Osteocyte (in vitro differentiated cells): Measurements from ENCODE around the gene HES2. TPM values are rescaled to one million over a fixed set of nuclear protein-coding genes. Genes with fewer than 3 reads are reported as not detected.

Experiments used
- DNase-seq: peaks from one replicate; pipeline ENCODE4 v3.0.0; 2021; ENCODE audit warnings: mixed read lengths; ENCODE audit not compliant: unreplicated experiment; ENCODE audit errors: extremely low spot score
- H3K27ac Mint-ChIP-seq: one replicate; pipeline ENCODE4 v1.8.0; 2021; ENCODE audit warnings: mild to moderate bottlenecking, mixed read lengths; ENCODE audit not compliant: unreplicated experiment
- H3K27me3 Mint-ChIP-seq: one replicate; pipeline ENCODE4 v1.8.0; 2021; ENCODE audit warnings: mixed read lengths; ENCODE audit not compliant: unreplicated experiment
- H3K36me3 Mint-ChIP-seq: one replicate; pipeline ENCODE4 v1.8.0; 2021; ENCODE audit warnings: mixed read lengths; ENCODE audit not compliant: unreplicated experiment
- H3K4me1 Mint-ChIP-seq: one replicate; pipeline ENCODE4 v1.8.0; 2021; ENCODE audit warnings: mixed read lengths; ENCODE audit not compliant: unreplicated experiment
- H3K4me3 Mint-ChIP-seq: one replicate; pipeline ENCODE4 v1.8.0; 2021; ENCODE audit warnings: mild to moderate bottlenecking, moderate library complexity, mixed read lengths; ENCODE audit not compliant: unreplicated experiment
- H3K9me3 Mint-ChIP-seq: one replicate; pipeline ENCODE4 v1.8.0; 2021; ENCODE audit warnings: mixed read lengths; ENCODE audit not compliant: unreplicated experiment
- total RNA-seq: library from RNA; stranded (reverse); gene quantifications from 2 replicates; pipeline ENCODE4 v1.2.1, GENCODE V29; 2021
- TF ChIP-seq, protein P1 (sequence below): fragments of 200-600 bp; sonication (generic); IDR thresholded peaks from 2 replicates; pipeline ENCODE4 v1.5.0; 2021; ENCODE audit warnings: antibody characterized with exemption, mild to moderate bottlenecking, moderate library complexity

Gene HES2
- total RNA-seq, 1 donor from 2014 or later = not detected

- Mint-ChIP-seq H3K27me3 (no peaks in the 10 kb centered on the region), H3K4me1 (no peaks in the 10 kb centered on the region), H3K36me3 (peaks cover 15% of the 10 kb centered on the region), H3K27ac (no peak overlapping the region), H3K9me3 (no peaks in the 10 kb centered on the region), H3K4me3 (no peak overlapping the region)
- no peak for DNase-seq
- TF ChIP-seq, protein P1, sequence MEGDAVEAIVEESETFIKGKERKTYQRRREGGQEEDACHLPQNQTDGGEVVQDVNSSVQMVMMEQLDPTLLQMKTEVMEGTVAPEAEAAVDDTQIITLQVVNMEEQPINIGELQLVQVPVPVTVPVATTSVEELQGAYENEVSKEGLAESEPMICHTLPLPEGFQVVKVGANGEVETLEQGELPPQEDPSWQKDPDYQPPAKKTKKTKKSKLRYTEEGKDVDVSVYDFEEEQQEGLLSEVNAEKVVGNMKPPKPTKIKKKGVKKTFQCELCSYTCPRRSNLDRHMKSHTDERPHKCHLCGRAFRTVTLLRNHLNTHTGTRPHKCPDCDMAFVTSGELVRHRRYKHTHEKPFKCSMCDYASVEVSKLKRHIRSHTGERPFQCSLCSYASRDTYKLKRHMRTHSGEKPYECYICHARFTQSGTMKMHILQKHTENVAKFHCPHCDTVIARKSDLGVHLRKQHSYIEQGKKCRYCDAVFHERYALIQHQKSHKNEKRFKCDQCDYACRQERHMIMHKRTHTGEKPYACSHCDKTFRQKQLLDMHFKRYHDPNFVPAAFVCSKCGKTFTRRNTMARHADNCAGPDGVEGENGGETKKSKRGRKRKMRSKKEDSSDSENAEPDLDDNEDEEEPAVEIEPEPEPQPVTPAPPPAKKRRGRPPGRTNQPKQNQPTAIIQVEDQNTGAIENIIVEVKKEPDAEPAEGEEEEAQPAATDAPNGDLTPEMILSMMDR = no peak
Observed at GRCh38 chr1:6466751-6467150, 47.0 kb upstream of the HES2 start.

GRCh38 chr1:6466023-6466422 lies 46.3 kb upstream of the HES2 start, which contains the start of gene TNFRSF25:
Gene TNFRSF25 (minus strand): TSS chr1:6466173. CDS start chr1:6466107, 66 bp downstream.
- H3K4me1 Mint-ChIP-seq = no peaks in the 10 kb centered on the region
- no peak within 1 kb of the TSS for H3K27ac Mint-ChIP-seq
- H3K27me3 Mint-ChIP-seq = no peaks in the 10 kb centered on the region
- TF ChIP-seq, protein P1 = no peak
- H3K36me3 Mint-ChIP-seq = peaks cover 17% of the 10 kb centered on the region
- H3K4me3 Mint-ChIP-seq = no peak within 1 kb of the TSS
- H3K9me3 Mint-ChIP-seq = no peaks in the 10 kb centered on the region
- no peak for DNase-seq

DNA sequence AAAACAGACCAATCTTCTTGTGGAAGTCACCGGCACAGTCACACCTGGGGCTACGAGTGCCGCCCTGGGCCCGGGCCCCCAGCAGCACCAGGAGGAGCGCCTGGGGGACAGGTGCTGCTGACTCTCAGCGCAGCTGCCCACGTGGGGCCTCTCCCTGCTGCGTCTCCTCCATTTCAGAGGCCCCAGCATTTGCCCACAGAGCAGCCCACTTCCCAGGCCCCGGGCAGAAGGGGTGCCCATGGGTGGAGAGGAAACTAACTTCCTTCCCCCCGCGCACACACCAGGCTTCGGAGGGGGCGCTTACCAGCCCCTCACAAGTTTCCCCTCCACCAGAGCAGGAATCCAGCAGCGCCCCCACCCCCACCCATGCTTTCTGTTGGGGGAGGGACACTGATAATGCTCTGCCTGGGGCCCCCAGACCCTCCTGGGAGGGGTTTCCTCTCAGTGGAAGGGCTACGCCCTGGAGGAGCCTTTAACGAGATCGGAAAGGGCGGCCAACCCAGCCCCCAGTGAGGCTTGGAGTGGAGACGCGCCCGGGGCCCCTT lies 45.8 kb upstream of the HES2 start:
- Mint-ChIP-seq H3K4me3 (no peak overlapping the region), H3K4me1 (no peaks in the 10 kb centered on the region), H3K27ac (no peak overlapping the region), H3K9me3 (no peaks in the 10 kb centered on the region), H3K27me3 (no peaks in the 10 kb centered on the region), H3K36me3 (peaks cover 17% of the 10 kb centered on the region)
- no peak for DNase-seq
- TF ChIP-seq, protein P1 = no peak

GRCh38 chr1:6464915-6465314 lies 45.2 kb upstream of the HES2 start:
- no peak for DNase-seq
- Mint-ChIP-seq H3K4me3 (no peak overlapping the region), H3K9me3 (no peaks in the 10 kb centered on the region), H3K36me3 (peaks cover 13% of the 10 kb centered on the region), H3K27me3 (no peaks in the 10 kb centered on the region), H3K27ac (no peak overlapping the region), H3K4me1 (no peaks in the 10 kb centered on the region)
- TF ChIP-seq, protein P1 = no peak

- Mint-ChIP-seq H3K9me3 (no peaks in the 10 kb centered on the region), H3K27ac (no peak overlapping the region), H3K36me3 (peaks cover 12% of the 10 kb centered on the region), H3K4me1 (no peaks in the 10 kb centered on the region), H3K27me3 (no peaks in the 10 kb centered on the region), H3K4me3 (no peak overlapping the region)
- TF ChIP-seq, protein P1 = no peak
- no peak for DNase-seq
Observed at GRCh38 chr1:6464514-6464836, 44.8 kb upstream of the HES2 start.
